Fibroblast of mammary gland (primary cell): Measurements from ENCODE around the gene UMOD.

Source experiments
- DNase-seq: peaks from one replicate; pipeline ENCODE4 v3.0.0-alpha.2; 2010; ENCODE audit warnings: low read depth
- H3K4me3 ChIP-seq: 2 replicates; pipeline ENCODE4 v1.5.1; 2011; ENCODE audit warnings: low read depth, mild to moderate bottlenecking, low read length, moderate library complexity; ENCODE audit not compliant: control insufficient read depth
- TF ChIP-seq, protein P1 (sequence below): conservative IDR thresholded peaks from 2 replicates; pipeline ENCODE4 v1.5.1; 2011; ENCODE audit warnings: low read depth, low read length, inconsistent platforms; ENCODE audit not compliant: control insufficient read depth, insufficient read depth

UMOD gene

DNA sequence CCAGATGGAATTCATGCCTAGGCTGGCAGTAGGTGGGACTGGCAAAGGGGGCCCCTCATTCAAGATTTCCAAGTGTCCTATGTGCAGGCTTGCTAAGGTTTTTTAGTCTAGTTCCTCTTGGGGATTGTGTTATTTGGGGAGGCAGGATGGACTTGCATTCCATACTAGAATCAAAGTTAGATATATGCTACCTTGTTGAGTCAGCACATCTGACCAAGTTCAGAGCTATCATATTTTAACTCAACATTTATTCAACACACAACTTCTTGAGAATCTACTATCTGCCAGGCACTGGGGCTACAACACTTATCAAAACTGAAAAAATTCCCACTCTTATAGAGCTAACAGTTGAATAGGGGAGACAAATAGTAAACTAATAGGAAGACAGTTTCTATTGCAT, 31.9 kb downstream of the UMOD start:
- H3K4me3 ChIP-seq: no peak overlapping the region
- no peak for DNase-seq
- TF ChIP-seq, protein P1, sequence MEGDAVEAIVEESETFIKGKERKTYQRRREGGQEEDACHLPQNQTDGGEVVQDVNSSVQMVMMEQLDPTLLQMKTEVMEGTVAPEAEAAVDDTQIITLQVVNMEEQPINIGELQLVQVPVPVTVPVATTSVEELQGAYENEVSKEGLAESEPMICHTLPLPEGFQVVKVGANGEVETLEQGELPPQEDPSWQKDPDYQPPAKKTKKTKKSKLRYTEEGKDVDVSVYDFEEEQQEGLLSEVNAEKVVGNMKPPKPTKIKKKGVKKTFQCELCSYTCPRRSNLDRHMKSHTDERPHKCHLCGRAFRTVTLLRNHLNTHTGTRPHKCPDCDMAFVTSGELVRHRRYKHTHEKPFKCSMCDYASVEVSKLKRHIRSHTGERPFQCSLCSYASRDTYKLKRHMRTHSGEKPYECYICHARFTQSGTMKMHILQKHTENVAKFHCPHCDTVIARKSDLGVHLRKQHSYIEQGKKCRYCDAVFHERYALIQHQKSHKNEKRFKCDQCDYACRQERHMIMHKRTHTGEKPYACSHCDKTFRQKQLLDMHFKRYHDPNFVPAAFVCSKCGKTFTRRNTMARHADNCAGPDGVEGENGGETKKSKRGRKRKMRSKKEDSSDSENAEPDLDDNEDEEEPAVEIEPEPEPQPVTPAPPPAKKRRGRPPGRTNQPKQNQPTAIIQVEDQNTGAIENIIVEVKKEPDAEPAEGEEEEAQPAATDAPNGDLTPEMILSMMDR: no peak

DNA sequence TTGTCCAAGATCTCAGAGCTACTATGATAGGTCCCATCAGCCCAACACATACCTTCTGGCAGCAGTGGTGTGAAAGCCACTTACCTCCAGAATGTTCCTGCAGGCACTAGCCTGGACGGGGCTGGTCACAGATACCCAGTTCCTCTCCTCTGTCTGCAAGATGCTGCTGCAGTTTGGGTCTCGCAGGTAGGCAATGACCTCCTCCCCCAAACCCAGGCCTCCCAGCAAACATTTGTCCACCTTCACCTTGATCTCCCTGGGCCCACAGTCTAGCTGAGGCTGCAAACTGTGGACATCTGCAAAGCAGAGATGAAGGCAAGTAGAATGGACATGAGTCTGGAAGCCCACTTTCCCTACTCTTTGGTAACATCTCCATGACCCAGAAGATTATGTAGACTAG, 32.3 kb downstream of the UMOD start:
- TF ChIP-seq, protein P1: no peak

DNA sequence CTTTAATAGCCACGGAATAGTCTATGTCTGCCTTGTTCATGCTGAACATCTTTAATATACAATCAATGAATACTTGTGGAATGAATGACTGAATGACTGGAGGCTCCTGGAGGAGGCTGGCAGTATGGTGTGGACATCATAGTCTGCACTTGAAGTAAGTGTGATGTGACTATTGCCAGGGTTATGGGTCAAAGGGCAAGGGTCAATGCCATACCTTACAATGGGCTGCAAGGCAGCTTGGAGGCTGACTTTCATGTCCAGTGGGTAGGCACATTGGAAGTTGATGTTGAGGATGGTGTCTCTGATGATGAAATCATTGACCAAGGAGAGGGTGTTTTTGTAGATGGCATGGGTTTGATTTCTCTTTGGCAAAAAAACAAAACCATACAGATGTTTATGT, 33.1 kb downstream of the UMOD start:
- H3K4me3 ChIP-seq: no peak overlapping the region
- no peak for DNase-seq
- TF ChIP-seq, protein P1: no peak

More for the DNA sequence above, 32.3 kb downstream of the UMOD start:
- no peak overlapping the region for H3K4me3 ChIP-seq
- DNase-seq: no peak

DNA sequence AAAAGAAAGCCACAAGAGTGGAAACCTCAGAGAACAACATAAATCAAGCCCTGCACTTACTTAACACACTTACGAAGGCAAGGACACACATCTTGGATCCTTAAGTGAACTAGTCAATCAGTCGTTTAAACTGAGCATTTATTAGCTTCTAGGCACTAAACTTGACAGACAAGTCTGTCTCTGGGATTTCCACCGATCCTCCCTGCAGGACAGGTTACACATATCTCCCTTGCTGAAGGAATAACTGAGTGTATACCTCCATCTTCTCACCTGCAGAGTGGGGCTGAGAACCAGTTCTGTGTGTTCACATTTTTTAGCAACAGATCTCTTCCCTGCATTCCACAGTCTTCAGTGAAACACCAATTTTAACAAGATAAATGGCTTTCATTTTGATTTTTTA, 34.1 kb downstream of the UMOD start:
- TF ChIP-seq, protein P1: no peak
- H3K4me3 ChIP-seq: no peak overlapping the region
- no peak for DNase-seq

DNA sequence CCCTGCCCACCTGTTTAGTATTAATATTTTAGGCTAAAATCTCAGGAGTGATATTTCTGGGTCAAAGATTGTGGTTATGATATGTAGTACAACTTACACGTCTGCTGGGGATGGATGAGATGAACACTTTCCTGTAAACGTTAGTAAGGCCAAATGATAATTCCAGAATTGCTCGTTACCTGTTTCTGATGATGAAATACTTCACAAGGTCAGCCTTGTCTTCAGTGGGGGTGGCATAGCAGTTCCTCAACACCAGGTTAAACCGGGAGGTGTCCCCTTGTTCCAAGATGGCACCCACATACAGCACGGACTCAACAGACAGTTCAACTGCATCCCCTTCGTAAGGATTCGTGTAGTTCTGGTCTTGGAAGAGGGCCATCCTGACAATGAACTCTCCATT, 34.5 kb downstream of the UMOD start:
- DNase-seq: no peak
- TF ChIP-seq, protein P1: no peak
- H3K4me3 ChIP-seq: no peak overlapping the region

DNA sequence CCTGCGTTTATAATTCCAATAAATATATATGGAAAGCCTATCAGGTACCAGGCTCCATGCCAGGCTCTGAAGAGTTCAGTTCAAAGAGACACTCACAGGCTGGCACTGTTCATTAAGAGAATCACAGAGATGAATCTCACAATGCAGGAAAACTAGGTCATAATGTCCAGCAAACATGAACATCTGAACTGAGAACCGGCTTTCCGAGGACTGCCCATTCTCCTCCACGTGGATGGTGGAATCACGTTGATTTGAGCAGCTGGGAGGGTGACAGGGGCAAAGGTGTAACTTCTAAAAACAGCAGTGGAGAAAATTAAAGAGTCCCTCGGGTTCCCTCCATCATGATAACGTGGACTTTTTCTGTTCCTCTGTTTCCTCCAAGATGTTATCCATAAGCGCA, 35.4 kb downstream of the UMOD start:
- TF ChIP-seq, protein P1: no peak
- DNase-seq: no peak
- no peak overlapping the region for H3K4me3 ChIP-seq

DNA sequence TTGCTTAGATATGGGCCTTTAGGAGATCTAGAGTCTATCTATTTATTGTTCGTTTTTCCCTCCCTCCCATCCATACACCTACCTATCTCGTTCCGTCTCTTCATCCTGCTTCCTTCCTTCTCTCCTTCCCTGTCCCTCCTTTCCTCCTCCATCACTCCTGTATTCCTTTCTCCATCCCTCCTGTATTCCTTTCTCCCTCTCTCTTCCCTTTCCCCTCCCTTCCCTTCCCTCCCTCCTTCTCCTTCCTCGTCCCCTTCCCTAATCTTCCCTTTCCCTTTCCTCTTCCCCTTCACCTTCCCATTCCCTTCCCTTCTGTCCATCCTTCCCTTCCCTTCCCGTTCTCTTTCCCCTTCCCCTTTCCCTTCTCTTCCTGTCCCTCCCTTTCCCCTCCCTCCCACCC, 35.8 kb downstream of the UMOD start:
- no peak for DNase-seq
- no peak overlapping the region for H3K4me3 ChIP-seq
- TF ChIP-seq, protein P1: no peak
